Endometrial microvascular endothelial cells (primary cell): ENCODE measurements around the gene CMSS1. TPM values are rescaled to one million over a fixed set of nuclear protein-coding genes. Genes with fewer than 3 reads are reported as not detected.

ENCODE experiments used
- in situ Hi-C: cut with HindIII; loops from 2 replicates; pipeline ENCODE4 v1.10.0; 2017; ENCODE audit warnings: low sequenced_read_pairs, low pct_unique_long_range_greater_than_20kb; ENCODE audit errors: inconsistent ontology term
- total RNA-seq: library from RNA; depleted of rRNA; stranded (reverse); fragments of >200 nt; gene quantifications from one replicate; pipeline ENCODE4 v1.2.3, GENCODE V29; 2015; ENCODE audit errors: inconsistent ontology term

CMSS1 gene
- 13.2 TPM for total RNA-seq

GRCh38 chr3:99817437-99818240 lies at the start of gene CMSS1:
TSS of gene CMSS1 (plus strand) at chr3:99817862.
- in situ Hi-C loops, result no loop called here

- in situ Hi-C loops, result loop anchor here (25.0 kb wide), 1 partner anchor 656 kb away; no protein-coding TSS in a partner anchor
These were observed 49.5 kb upstream of the CMSS1 start for GRCh38 chr3:99768126-99768525.

- in situ Hi-C loops, result loop anchor here (25.0 kb wide), 1 partner anchor 657 kb away; no protein-coding TSS in a partner anchor
These were observed 48.7 kb upstream of the CMSS1 start for GRCh38 chr3:99768808-99769501.

- in situ Hi-C loops, result loop anchor here (25.0 kb wide), 1 partner anchor 660 kb away; no protein-coding TSS in a partner anchor
These were observed 45.5 kb upstream of the CMSS1 start for GRCh38 chr3:99772171-99772570.

DNA sequence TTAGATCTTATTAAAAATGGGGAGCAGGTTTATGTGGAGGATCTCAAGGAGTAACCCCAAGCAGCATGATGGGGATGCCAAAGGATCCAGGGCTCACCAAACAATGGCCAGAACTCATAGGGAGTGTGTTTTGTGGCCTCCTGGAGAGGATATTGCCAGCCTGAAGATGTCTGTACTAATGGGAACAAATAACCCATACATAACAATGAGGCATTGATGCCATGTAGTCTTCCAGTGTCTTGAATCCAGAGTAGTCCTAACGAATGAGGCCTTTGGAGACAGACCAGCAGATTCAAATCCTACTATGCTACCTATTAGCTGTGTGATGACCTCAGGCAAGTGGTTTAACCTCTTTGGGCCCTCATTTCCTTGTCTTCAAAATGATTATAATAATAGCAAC lies 45.0 kb upstream of the CMSS1 start:
- in situ Hi-C loops, result loop anchor here (25.0 kb wide), 1 partner anchor 660 kb away; no protein-coding TSS in a partner anchor

GRCh38 chr3:99774467-99774866 lies 43.2 kb upstream of the CMSS1 start:
- in situ Hi-C loops, result loop anchor here (25.0 kb wide), 1 partner anchor 662 kb away; no protein-coding TSS in a partner anchor

- in situ Hi-C loops, result no loop called here
These were observed 41.0 kb upstream of the CMSS1 start for GRCh38 chr3:99776516-99777209.

DNA sequence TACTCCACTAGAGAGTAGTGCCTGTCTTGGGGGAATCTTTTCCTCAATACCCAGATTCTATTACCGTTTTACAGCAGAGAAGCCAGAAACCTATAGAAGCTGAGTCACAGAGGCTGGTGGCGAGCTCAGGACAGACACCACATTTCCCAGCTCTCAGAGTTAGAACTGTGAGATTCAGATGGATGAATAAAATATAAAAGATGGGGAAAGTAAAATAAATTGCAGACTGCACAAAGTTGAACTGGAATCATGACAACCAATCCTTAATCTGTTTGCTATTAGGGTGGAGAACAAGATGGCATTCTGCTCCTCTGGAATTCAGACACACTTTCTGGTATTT lies 40.5 kb upstream of the CMSS1 start:
- in situ Hi-C loops, result no loop called here

DNA sequence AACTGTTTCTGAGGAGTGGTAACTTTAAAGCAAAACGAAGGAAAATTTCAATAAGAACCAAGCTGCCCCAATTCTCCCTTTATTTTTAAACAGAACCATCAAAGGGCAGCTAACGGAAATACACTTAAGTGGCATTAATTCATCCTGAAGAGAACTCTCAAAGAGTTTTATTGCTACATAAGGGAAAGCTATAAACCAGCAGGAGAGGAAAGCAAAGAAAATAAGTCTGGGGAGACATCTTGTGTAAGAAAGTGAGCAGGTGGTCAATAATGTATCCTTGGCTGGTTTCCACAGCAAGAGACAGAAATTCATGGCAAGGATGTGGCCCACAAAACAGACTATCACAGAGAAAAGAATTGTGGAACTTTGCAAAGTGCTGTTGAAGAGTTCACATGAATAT lies 40.0 kb upstream of the CMSS1 start:
- in situ Hi-C loops, result no loop called here

- in situ Hi-C loops, result no loop called here
These were observed 36.9 kb upstream of the CMSS1 start for GRCh38 chr3:99780749-99781148.

- in situ Hi-C loops, result no loop called here
These were observed 35.9 kb upstream of the CMSS1 start for GRCh38 chr3:99781761-99782160.

DNA sequence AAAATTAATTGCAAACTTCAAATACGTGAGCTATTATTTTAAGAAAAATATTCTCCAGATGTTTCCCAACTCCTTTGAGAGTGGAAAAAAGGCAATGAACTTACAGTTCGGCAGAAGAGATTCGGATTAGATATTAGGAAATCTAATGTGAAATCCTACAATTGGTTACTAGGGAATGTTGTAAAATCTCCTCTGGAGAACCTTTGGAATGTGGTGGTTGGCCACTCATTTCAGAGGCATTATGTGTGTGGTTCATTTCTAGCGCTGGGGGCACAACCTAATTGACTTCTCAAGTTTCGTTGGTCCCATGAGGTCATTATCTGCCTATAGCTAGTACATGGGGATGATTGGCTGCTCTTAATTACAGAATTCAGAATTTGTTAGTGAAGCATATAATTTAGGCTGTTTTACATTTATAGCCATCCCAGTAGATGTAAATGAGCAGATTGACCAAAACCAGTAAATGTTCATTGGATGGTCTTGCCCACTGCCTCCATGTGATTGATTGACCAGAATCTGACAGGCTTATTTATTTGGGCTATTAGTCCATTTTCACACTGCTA lies 34.6 kb upstream of the CMSS1 start:
- in situ Hi-C loops, result no loop called here

- in situ Hi-C loops, result no loop called here
These were observed 28.5 kb upstream of the CMSS1 start for GRCh38 chr3:99789011-99789721.

GRCh38 chr3:99794485-99794884 lies 23.2 kb upstream of the CMSS1 start:
- in situ Hi-C loops, result no loop called here

- in situ Hi-C loops, result no loop called here
These were observed 22.1 kb upstream of the CMSS1 start for GRCh38 chr3:99795573-99795972.

DNA sequence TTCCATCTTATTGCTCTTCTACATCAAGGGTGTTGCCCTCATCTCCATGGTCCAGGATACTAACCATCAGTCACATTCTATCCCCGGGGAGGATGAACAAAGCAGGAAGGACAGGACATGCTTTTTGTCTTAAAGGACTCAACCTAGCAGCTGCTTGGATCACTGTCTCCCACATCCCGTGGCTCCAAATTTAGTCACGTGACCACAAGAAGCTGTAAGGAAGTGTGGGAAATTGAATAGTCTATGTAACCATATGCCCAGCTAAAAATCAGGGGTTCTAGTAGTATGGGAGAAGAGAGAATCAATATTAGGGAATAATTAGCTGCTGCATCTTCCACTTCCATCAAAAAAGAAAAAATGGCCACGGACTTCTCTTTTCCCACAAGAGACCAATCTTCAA lies 18.2 kb upstream of the CMSS1 start:
- in situ Hi-C loops, result no loop called here

DNA sequence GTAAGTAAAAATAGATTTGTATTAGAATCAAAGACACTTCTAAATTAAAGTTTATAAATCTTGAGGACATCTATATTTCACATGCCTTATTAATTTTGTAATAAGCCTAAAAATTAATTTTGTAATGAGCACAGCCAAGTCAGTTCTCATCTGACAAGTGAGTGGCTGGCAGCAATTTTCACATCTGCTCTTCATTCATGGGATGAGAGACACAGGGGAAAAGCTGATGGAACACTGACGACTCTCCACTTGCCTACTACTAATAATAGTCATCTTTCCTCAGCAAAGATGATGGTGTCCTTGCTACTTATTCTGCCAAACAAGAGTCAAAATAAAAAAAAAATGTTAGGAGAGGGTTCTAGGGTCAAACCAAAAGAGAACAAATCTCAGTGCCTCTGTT lies 14.4 kb upstream of the CMSS1 start:
- in situ Hi-C loops, result no loop called here

DNA sequence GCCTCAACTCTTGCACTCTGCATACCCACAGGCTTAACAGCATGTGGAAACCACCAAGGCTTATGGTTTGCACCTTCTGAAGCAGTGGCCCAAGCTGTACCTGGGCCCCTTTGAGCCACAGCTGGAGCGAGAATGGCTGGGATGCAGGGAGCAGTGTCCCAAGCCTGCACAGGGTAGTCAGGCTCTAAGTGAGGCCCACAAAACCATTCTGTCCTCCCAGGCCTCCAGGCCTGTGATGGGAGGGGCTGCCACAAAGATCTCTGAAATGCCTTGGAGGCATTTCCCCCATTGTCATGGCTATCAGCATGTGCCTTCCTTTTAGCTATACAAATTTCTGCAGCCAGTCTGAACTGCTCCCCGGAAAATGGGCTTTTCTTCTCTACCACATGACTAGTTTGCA lies 12.5 kb upstream of the CMSS1 start:
- in situ Hi-C loops, result no loop called here
